ENCODE results near the gene NSMF.

Gene NSMF

GRCh38 chr9:137429974-137430722 is 29.0 kb downstream of the NSMF start:
- no peak for DNase-seq (ENCODE audit: low spot score)

GRCh38 chr9:137429546-137429890 is 29.6 kb downstream of the NSMF start:
- DNase-seq (ENCODE audit: low spot score) = no peak

- DNase-seq (ENCODE audit: low spot score) = no peak
Measured at GRCh38 chr9:137428841-137429545, 30.1 kb downstream of the NSMF start.

GRCh38 chr9:137428311-137428630 is 30.9 kb downstream of the NSMF start:
- no peak for DNase-seq (ENCODE audit: low spot score)

GRCh38 chr9:137427454-137428310 is 31.5 kb downstream of the NSMF start:
- DNase-seq (ENCODE audit: low spot score) = no peak

GRCh38 chr9:137426018-137426681 is 33.0 kb downstream of the NSMF start:
- DNase-seq (ENCODE audit: low spot score) = no peak

GRCh38 chr9:137423514-137424291 is 35.4 kb downstream of the NSMF start:
- peak; percentile 63 for DNase-seq (ENCODE audit: low spot score)

- peak; percentile 94 for DNase-seq (ENCODE audit: low spot score)
Measured at GRCh38 chr9:137422604-137423513, 36.3 kb downstream of the NSMF start, which contains the start of the genes EXD3 and NOXA1. Gene EXD3, minus strand, starts transcription at chr9:137423162. Its CDS starts 27,805 bp downstream, at chr9:137395357. Gene NOXA1, plus strand, starts transcription at chr9:137423393. Its CDS starts 137 bp downstream, at chr9:137423530.

- no peak for DNase-seq (ENCODE audit: low spot score)
Measured at GRCh38 chr9:137421838-137422603, 37.1 kb downstream of the NSMF start.

- no peak for DNase-seq (ENCODE audit: low spot score)
Measured at GRCh38 chr9:137417161-137418021, 41.7 kb downstream of the NSMF start.

- no peak for DNase-seq (ENCODE audit: low spot score)
Measured at GRCh38 chr9:137416563-137417151, 42.5 kb downstream of the NSMF start.

GRCh38 chr9:137416006-137416562 is 43.0 kb downstream of the NSMF start:
- no peak for DNase-seq (ENCODE audit: low spot score)

GRCh38 chr9:137415451-137415850 is 43.7 kb downstream of the NSMF start:
- DNase-seq (ENCODE audit: low spot score) = no peak

- DNase-seq (ENCODE audit: low spot score) = no peak
Measured at GRCh38 chr9:137412431-137412830, 46.7 kb downstream of the NSMF start.

- peak; percentile 89 for DNase-seq (ENCODE audit: low spot score)
Measured at GRCh38 chr9:137411645-137412380, 47.3 kb downstream of the NSMF start.

GRCh38 chr9:137411260-137411644 is 47.9 kb downstream of the NSMF start:
- DNase-seq (ENCODE audit: low spot score) = peak; percentile 28

GRCh38 chr9:137410891-137411249 is 48.3 kb downstream of the NSMF start:
- no peak for DNase-seq (ENCODE audit: low spot score)

Data from kidney tubule cell (primary cell).